Uterus (tissue), 2 donors: ENCODE data around the gene PWWP2B.

Source experiments
- POLR2A ChIP-seq, 2 donors: fragments of 450-650 bp; IDR thresholded peaks; one replicate each; pipeline ENCODE4 v1.6.1; 2016; ENCODE audit warnings: antibody characterized with exemption in 2 of 2, mild to moderate bottlenecking in 1 of 2, moderate library complexity in 1 of 2
- TF ChIP-seq, protein P1 (sequence below), 4 experiments: fragments of 200-600 bp in 2 of 4; fragments of 450-650 bp in 2 of 4; sonication (generic) in 2 of 4; IDR thresholded peaks; one replicate each; pipeline ENCODE4 v1.5.1; 2016 to 2019; ENCODE audit warnings: antibody characterized with exemption in 4 of 4, mild to moderate bottlenecking in 2 of 4, moderate library complexity in 1 of 4

GRCh38 chr10:132389433-132390169, 7.4 kb upstream of the PWWP2B start:
- TF ChIP-seq, protein P1, sequence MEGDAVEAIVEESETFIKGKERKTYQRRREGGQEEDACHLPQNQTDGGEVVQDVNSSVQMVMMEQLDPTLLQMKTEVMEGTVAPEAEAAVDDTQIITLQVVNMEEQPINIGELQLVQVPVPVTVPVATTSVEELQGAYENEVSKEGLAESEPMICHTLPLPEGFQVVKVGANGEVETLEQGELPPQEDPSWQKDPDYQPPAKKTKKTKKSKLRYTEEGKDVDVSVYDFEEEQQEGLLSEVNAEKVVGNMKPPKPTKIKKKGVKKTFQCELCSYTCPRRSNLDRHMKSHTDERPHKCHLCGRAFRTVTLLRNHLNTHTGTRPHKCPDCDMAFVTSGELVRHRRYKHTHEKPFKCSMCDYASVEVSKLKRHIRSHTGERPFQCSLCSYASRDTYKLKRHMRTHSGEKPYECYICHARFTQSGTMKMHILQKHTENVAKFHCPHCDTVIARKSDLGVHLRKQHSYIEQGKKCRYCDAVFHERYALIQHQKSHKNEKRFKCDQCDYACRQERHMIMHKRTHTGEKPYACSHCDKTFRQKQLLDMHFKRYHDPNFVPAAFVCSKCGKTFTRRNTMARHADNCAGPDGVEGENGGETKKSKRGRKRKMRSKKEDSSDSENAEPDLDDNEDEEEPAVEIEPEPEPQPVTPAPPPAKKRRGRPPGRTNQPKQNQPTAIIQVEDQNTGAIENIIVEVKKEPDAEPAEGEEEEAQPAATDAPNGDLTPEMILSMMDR (IDR thresholded peaks at IDR 0.05): no peak
- TF ChIP-seq POLR2A (IDR thresholded peaks at IDR 0.05): no peak
